HG03460 (cell line): ENCODE results near the gene SBK1.

Experiments used
- ATAC-seq: cut with Tn5 transposase; IDR thresholded peaks from one replicate; pipeline ENCODE4 v1.9.1; 2021; ENCODE audit not compliant: unreplicated experiment

The SBK1 gene

GRCh38 chr16:28304214-28304613 is 11.9 kb downstream of the SBK1 start:
- no peak for ATAC-seq

- ATAC-seq = no peak
Observed at GRCh38 chr16:28307936-28308335, 15.6 kb downstream of the SBK1 start.

- ATAC-seq = no peak
Observed at GRCh38 chr16:28308794-28309584, 16.7 kb downstream of the SBK1 start.

GRCh38 chr16:28309811-28310311 is 17.5 kb downstream of the SBK1 start:
- no peak for ATAC-seq

GRCh38 chr16:28310796-28311195 is 18.5 kb downstream of the SBK1 start:
- no peak for ATAC-seq

- ATAC-seq = no peak
Observed at GRCh38 chr16:28311413-28311812, 19.1 kb downstream of the SBK1 start.

GRCh38 chr16:28311913-28312312 is 19.6 kb downstream of the SBK1 start:
- ATAC-seq = no peak

- ATAC-seq = no peak
Observed at GRCh38 chr16:28312327-28312726, 20.0 kb downstream of the SBK1 start.

- ATAC-seq = no peak
Observed at GRCh38 chr16:28313587-28313986, 21.3 kb downstream of the SBK1 start.

- ATAC-seq = no peak
Observed at GRCh38 chr16:28316054-28316453, 23.7 kb downstream of the SBK1 start.

GRCh38 chr16:28317040-28317880 is 24.9 kb downstream of the SBK1 start:
- ATAC-seq = no peak

- ATAC-seq = no peak
Observed at GRCh38 chr16:28318042-28318744, 25.9 kb downstream of the SBK1 start.

- ATAC-seq = no peak
Observed at GRCh38 chr16:28319476-28320022, 27.2 kb downstream of the SBK1 start.

GRCh38 chr16:28320023-28320561 is 27.8 kb downstream of the SBK1 start:
- no peak for ATAC-seq

- ATAC-seq = no peak
Observed at GRCh38 chr16:28320741-28321140, 28.4 kb downstream of the SBK1 start.

- no peak for ATAC-seq
Observed at GRCh38 chr16:28321700-28322411, 29.5 kb downstream of the SBK1 start.

- ATAC-seq = no peak
Observed at GRCh38 chr16:28324235-28324886, 32.0 kb downstream of the SBK1 start.

GRCh38 chr16:28324887-28325279 is 32.6 kb downstream of the SBK1 start:
- no peak for ATAC-seq

GRCh38 chr16:28326881-28327610 is 34.7 kb downstream of the SBK1 start:
- ATAC-seq = no peak
